ENCODE results near the gene GTF2IRD1.

GRCh38 chr7:74412056-74412455, 41.6 kb upstream of the GTF2IRD1 start:
- TF ChIP-seq, protein P1, sequence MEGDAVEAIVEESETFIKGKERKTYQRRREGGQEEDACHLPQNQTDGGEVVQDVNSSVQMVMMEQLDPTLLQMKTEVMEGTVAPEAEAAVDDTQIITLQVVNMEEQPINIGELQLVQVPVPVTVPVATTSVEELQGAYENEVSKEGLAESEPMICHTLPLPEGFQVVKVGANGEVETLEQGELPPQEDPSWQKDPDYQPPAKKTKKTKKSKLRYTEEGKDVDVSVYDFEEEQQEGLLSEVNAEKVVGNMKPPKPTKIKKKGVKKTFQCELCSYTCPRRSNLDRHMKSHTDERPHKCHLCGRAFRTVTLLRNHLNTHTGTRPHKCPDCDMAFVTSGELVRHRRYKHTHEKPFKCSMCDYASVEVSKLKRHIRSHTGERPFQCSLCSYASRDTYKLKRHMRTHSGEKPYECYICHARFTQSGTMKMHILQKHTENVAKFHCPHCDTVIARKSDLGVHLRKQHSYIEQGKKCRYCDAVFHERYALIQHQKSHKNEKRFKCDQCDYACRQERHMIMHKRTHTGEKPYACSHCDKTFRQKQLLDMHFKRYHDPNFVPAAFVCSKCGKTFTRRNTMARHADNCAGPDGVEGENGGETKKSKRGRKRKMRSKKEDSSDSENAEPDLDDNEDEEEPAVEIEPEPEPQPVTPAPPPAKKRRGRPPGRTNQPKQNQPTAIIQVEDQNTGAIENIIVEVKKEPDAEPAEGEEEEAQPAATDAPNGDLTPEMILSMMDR (conservative IDR thresholded peaks at IDR 0.05 in 1 of 2, IDR thresholded peaks at IDR 0.05 in 1 of 2; ENCODE audit: extremely low read depth in 1 of 2, insufficient read depth in 1 of 2, low read depth in 1 of 2, low read length in 2 of 2): no peak
- TF ChIP-seq EZH2 (IDR thresholded peaks at IDR 0.05; ENCODE audit: borderline replicate concordance, low read length): no peak

All from mammary epithelial cell (primary cell).